HL-60 (cell line): ENCODE measurements around the gene DNAH17.

ENCODE experiments used
- DNase-seq, 2 experiments: peaks; one replicate each; pipeline ENCODE4 v3.0.0-alpha.2; 2010 to 2020; ENCODE audit warnings: low read depth in 1 of 2, low spot score in 1 of 2
- H3K27ac ChIP-seq: fragments of 250-450 bp; sonication (Bioruptor Pico); replicated peaks from 2 replicates; pipeline ENCODE4 v1.5.1; 2020; ENCODE audit warnings: mild to moderate bottlenecking, moderate library complexity
- H3K27me3 ChIP-seq: fragments of 250-450 bp; sonication (Bioruptor Pico); 2 replicates; pipeline ENCODE4 v1.5.1; 2021; ENCODE audit warnings: mild to moderate bottlenecking, moderate library complexity; ENCODE audit not compliant: insufficient read depth, poor library complexity, severe bottlenecking
- H3K4me3 ChIP-seq: replicated peaks from 2 replicates; pipeline ENCODE4 v1.5.1; 2011; ENCODE audit warnings: mild to moderate bottlenecking, control low read depth, low read length; ENCODE audit not compliant: insufficient read depth
- CTCF ChIP-seq: IDR thresholded peaks from one replicate; pipeline ENCODE4 v1.5.1; 2011; ENCODE audit warnings: low read length, control low read depth, inconsistent platforms; ENCODE audit not compliant: insufficient read depth
- GABPA ChIP-seq: IDR thresholded peaks from 2 replicates; pipeline ENCODE4 v1.6.1; 2012; ENCODE audit warnings: low read depth
- POLR2AphosphoS5 ChIP-seq: IDR thresholded peaks from 2 replicates; pipeline ENCODE4 v1.6.1; 2012; ENCODE audit warnings: low read depth
- REST ChIP-seq: IDR thresholded peaks from 2 replicates; pipeline ENCODE4 v1.6.1; 2012; ENCODE audit warnings: low read depth; ENCODE audit not compliant: insufficient replicate concordance
- SPI1 ChIP-seq: IDR thresholded peaks from 2 replicates; pipeline ENCODE4 v1.6.1; 2012; ENCODE audit warnings: low read depth, mild to moderate bottlenecking, borderline replicate concordance

The DNAH17 gene

GRCh38 chr17:78475211-78475610 is 102.0 kb downstream of the DNAH17 start:
- no peak overlapping the region for H3K27ac ChIP-seq
- H3K4me3 ChIP-seq, result no peak overlapping the region
- no peak for DNase-seq
- H3K27me3 ChIP-seq, result no peaks in the 10 kb centered on the region
- no peak for TF ChIP-seq CTCF
- no peak for TF ChIP-seq SPI1
- no peak for TF ChIP-seq POLR2AphosphoS5
- no peak for TF ChIP-seq REST
- no peak for TF ChIP-seq GABPA

GRCh38 chr17:78474614-78475146 is 102.5 kb downstream of the DNAH17 start:
- DNase-seq, result no peak
- no peak overlapping the region for H3K4me3 ChIP-seq
- TF ChIP-seq SPI1 (no peak), POLR2AphosphoS5 (no peak), GABPA (no peak), REST (no peak), CTCF (no peak)
- no peaks in the 10 kb centered on the region for H3K27me3 ChIP-seq
- no peak overlapping the region for H3K27ac ChIP-seq

- H3K27ac ChIP-seq, result no peak overlapping the region
- H3K4me3 ChIP-seq, result no peak overlapping the region
- no peak for DNase-seq
- no peak for TF ChIP-seq SPI1
- no peak for TF ChIP-seq GABPA
- no peak for TF ChIP-seq REST
- no peak for TF ChIP-seq POLR2AphosphoS5
- no peaks in the 10 kb centered on the region for H3K27me3 ChIP-seq
Measured at GRCh38 chr17:78473951-78474613, 103.1 kb downstream of the DNAH17 start.
